H1 (cell line): ENCODE data around the gene RALGAPA1. TPM values are rescaled to one million over a fixed set of nuclear protein-coding genes. Genes with fewer than 3 reads are reported as not detected.

ENCODE experiments used
- CTCF ChIA-PET: fragments of 300-600 bp; sonication (Branson Sonifier 250); formaldehyde crosslinking; loops from one replicate; lab custom pipeline; 2021; ENCODE audit not compliant: partially characterized antibody; lab: Charles Lee
- POLR2A ChIA-PET: fragments of 300-600 bp; sonication (Branson Sonifier 250); formaldehyde crosslinking; loops from one replicate; lab custom pipeline; 2021; ENCODE audit warnings: inconsistent platforms; ENCODE audit not compliant: partially characterized antibody; lab: Charles Lee
- DNase-seq, 2 experiments: peaks; one replicate each; pipeline versions ENCODE4 v3.0.0 to v3.0.0-alpha.2; 2010 to 2022; ENCODE audit warnings: low spot score in 2 of 2, low read depth in 1 of 2, mixed read lengths in 1 of 2
- FAIRE-seq: peaks from 2 replicates; lab custom pipeline; 2011; peaks lifted over from hg19 to GRCh38; lab: Jason Lieb, UNC
- H2AFZ ChIP-seq: 2 replicates; pipeline ENCODE4 v1.8.1; 2012; ENCODE audit warnings: low read length, inconsistent platforms
- H2AK5ac ChIP-seq: 2 replicates; pipeline ENCODE4 v1.6.1; 2013; ENCODE audit warnings: low read depth, low read length
- H2BK120ac ChIP-seq: replicated peaks from 2 replicates; pipeline ENCODE3; 2013; ENCODE audit warnings: low read depth, low read length, inconsistent platforms
- H2BK12ac ChIP-seq: 2 replicates; pipeline ENCODE4 v1.6.1; 2013; ENCODE audit warnings: low read depth, low read length
- H2BK15ac ChIP-seq: 2 replicates; pipeline ENCODE4 v1.6.1; 2013; ENCODE audit warnings: low read length
- H2BK20ac ChIP-seq: 2 replicates; pipeline ENCODE4 v1.6.1; 2013; ENCODE audit warnings: low read length
- H2BK5ac ChIP-seq: 2 replicates; pipeline ENCODE4 v1.6.1; 2013; ENCODE audit warnings: low read depth, low read length
- H3K14ac ChIP-seq: 2 replicates; pipeline ENCODE4 v1.6.1; 2013; ENCODE audit warnings: inconsistent platforms; ENCODE audit not compliant: insufficient read length
- H3K18ac ChIP-seq: 2 replicates; pipeline ENCODE4 v1.6.1; 2013; ENCODE audit warnings: low read length; ENCODE audit errors: extremely low read depth
- H3K23ac ChIP-seq: 2 replicates; pipeline ENCODE4 v1.6.1; 2013; ENCODE audit warnings: inconsistent platforms; ENCODE audit not compliant: insufficient read length
- H3K23me2 ChIP-seq: 2 replicates; pipeline ENCODE4 v1.6.1; 2013; ENCODE audit warnings: low read depth, low read length
- H3K27ac ChIP-seq: 2 replicates; pipeline ENCODE4 v1.6.1; 2011; ENCODE audit warnings: low read depth, low read length, inconsistent platforms
- H3K27me3 ChIP-seq, 4 experiments: replicated peaks in 1 of 4; 1 replicate in 1 of 4; 2 replicates in 3 of 4; pipeline versions ENCODE4 v1.6.1 to v1.8.1; 2011 to 2013; ENCODE audit warnings: low read length in 3 of 4, mild to moderate bottlenecking in 3 of 4, inconsistent platforms in 2 of 4, mixed read lengths in 2 of 4, moderate library complexity in 1 of 4; ENCODE audit not compliant: control insufficient read depth in 3 of 4, insufficient read depth in 3 of 4; ENCODE audit errors: extremely low read depth in 1 of 4
- H3K36me3 ChIP-seq, 4 experiments: 2 replicates each; pipeline versions ENCODE4 v1.6.1 to v1.8.1; 2011 to 2013; ENCODE audit warnings: mild to moderate bottlenecking in 4 of 4, low read length in 3 of 4, moderate library complexity in 2 of 4, control low read depth in 1 of 4, inconsistent platforms in 1 of 4; ENCODE audit not compliant: insufficient read depth in 4 of 4, control insufficient read depth in 2 of 4
- H3K4ac ChIP-seq: replicated peaks from 2 replicates; pipeline ENCODE3; 2013; ENCODE audit warnings: low read length, low read depth, mixed read lengths, inconsistent platforms; ENCODE audit not compliant: insufficient read length
- H3K4me1 ChIP-seq, 4 experiments: replicated peaks in 1 of 4; 1 replicate in 1 of 4; 2 replicates in 3 of 4; pipeline versions ENCODE4 v1.6.1 to v1.8.1; 2011 to 2013; ENCODE audit warnings: low read length in 3 of 4, inconsistent platforms in 2 of 4, mixed read lengths in 1 of 4; ENCODE audit not compliant: insufficient read depth in 4 of 4, control insufficient read depth in 3 of 4
- H3K4me2 ChIP-seq, 2 experiments: 2 replicates each; pipeline versions ENCODE4 v1.6.1 to v1.8.1; 2011 to 2013; ENCODE audit warnings: low read depth in 2 of 2, low read length in 2 of 2, control low read depth in 1 of 2, inconsistent platforms in 1 of 2, mild to moderate bottlenecking in 1 of 2; ENCODE audit not compliant: insufficient read depth in 1 of 2
- H3K4me3 ChIP-seq, 4 experiments: fragments of 200-600, 300-600 bp in 1 of 4; sonication (generic), shearing (Covaris generic), sonication (Bioruptor Twin) in 1 of 4; 2 replicates each; pipeline versions ENCODE4 v1.5.1 to v1.8.1; 2011 to 2016; ENCODE audit warnings: low read length in 4 of 4, low read depth in 3 of 4, control low read depth in 2 of 4, inconsistent platforms in 2 of 4, mild to moderate bottlenecking in 2 of 4, mixed read lengths in 1 of 4, moderate library complexity in 1 of 4; ENCODE audit not compliant: insufficient read depth in 2 of 4; ENCODE audit errors: extremely low read depth in 1 of 4
- H3K56ac ChIP-seq: replicated peaks from 2 replicates; pipeline ENCODE3; 2013; ENCODE audit warnings: low read depth, mild to moderate bottlenecking, mixed read lengths, low read length, inconsistent platforms; ENCODE audit not compliant: insufficient read length
- H3K79me1 ChIP-seq: 2 replicates; pipeline ENCODE4 v1.6.1; 2013; ENCODE audit warnings: low read depth, low read length, control low read depth
- H3K79me2 ChIP-seq, 2 experiments: 2 replicates each; pipeline versions ENCODE4 v1.6.1 to v1.8.1; 2012 to 2013; ENCODE audit warnings: low read length in 2 of 2, mild to moderate bottlenecking in 2 of 2, inconsistent platforms in 1 of 2; ENCODE audit not compliant: insufficient read depth in 2 of 2, control insufficient read depth in 1 of 2
- H3K9ac ChIP-seq, 4 experiments: replicated peaks in 1 of 4; 1 replicate in 1 of 4; 2 replicates in 3 of 4; pipeline versions ENCODE4 v1.6.1 to v1.8.1; 2011 to 2013; ENCODE audit warnings: low read depth in 3 of 4, low read length in 3 of 4, control low read depth in 2 of 4, mild to moderate bottlenecking in 2 of 4, moderate library complexity in 2 of 4, inconsistent platforms in 1 of 4; ENCODE audit errors: extremely low read depth in 1 of 4
- H3K9me3 ChIP-seq, 2 experiments: 2 replicates each; pipeline versions ENCODE4 v1.6.1 to v1.8.1; 2012 to 2013; ENCODE audit warnings: mild to moderate bottlenecking in 2 of 2, moderate library complexity in 2 of 2, control low read depth in 1 of 2, inconsistent platforms in 1 of 2, low read depth in 1 of 2, low read length in 1 of 2, mixed read lengths in 1 of 2; ENCODE audit not compliant: insufficient read depth in 2 of 2
- H4K20me1 ChIP-seq, 2 experiments: replicated peaks in 1 of 2; 2 replicates each; pipeline versions ENCODE3 to v1.8.1; 2011 to 2013; ENCODE audit warnings: inconsistent platforms in 2 of 2, low read length in 2 of 2, mild to moderate bottlenecking in 1 of 2; ENCODE audit not compliant: insufficient read depth in 2 of 2, control insufficient read depth in 1 of 2
- H4K5ac ChIP-seq: 2 replicates; pipeline ENCODE4 v1.6.1; 2013; ENCODE audit warnings: low read length, low read depth, mixed read lengths, inconsistent platforms; ENCODE audit not compliant: insufficient read length
- H4K8ac ChIP-seq: 2 replicates; pipeline ENCODE4 v1.8.0; 2013; ENCODE audit warnings: mild to moderate bottlenecking, moderate library complexity, low read length, inconsistent platforms; ENCODE audit not compliant: insufficient read depth; ENCODE audit errors: extremely low read depth
- H4K91ac ChIP-seq: replicated peaks from 2 replicates; pipeline ENCODE3; 2013; ENCODE audit warnings: low read length, mixed read lengths, inconsistent platforms; ENCODE audit not compliant: insufficient read length
- ATF2 ChIP-seq: IDR thresholded peaks from 2 replicates; pipeline ENCODE4 v1.6.1; 2012; ENCODE audit warnings: low read length, inconsistent platforms
- CHD1 ChIP-seq: IDR thresholded peaks from 2 replicates; pipeline ENCODE4 v1.6.1; 2012; ENCODE audit warnings: low read depth, low read length, improper control_type of control experiment
- FOSL1 ChIP-seq: IDR thresholded peaks from 2 replicates; pipeline ENCODE4 v1.6.1; 2011; ENCODE audit warnings: mild to moderate bottlenecking, low read depth, low read length, moderate library complexity; ENCODE audit not compliant: insufficient read depth
- HDAC2 ChIP-seq, 2 experiments: fragments of 300-600 bp in 1 of 2; sonication (generic) in 1 of 2; IDR thresholded peaks; 2 replicates each; pipeline ENCODE4 v1.6.1; 2011 to 2012; ENCODE audit warnings: low read depth in 2 of 2, low read length in 2 of 2, mild to moderate bottlenecking in 2 of 2, moderate library complexity in 2 of 2, borderline replicate concordance in 1 of 2, inconsistent platforms in 1 of 2
- KDM4A ChIP-seq: IDR thresholded peaks from one replicate; pipeline ENCODE4 v1.7.1; 2012; ENCODE audit warnings: low read depth, mild to moderate bottlenecking, moderate library complexity, low read length, inconsistent platforms; ENCODE audit not compliant: severe bottlenecking
- POLR2A ChIP-seq, 2 experiments: IDR thresholded peaks; 1 replicate in 1 of 2; 2 replicates in 1 of 2; pipeline ENCODE4 v1.6.1; 2011; ENCODE audit warnings: low read depth in 2 of 2, low read length in 2 of 2, mild to moderate bottlenecking in 2 of 2; ENCODE audit errors: control extremely low read depth in 1 of 2
- POLR2AphosphoS5 ChIP-seq: IDR thresholded peaks from 2 replicates; pipeline ENCODE4 v1.6.1; 2011; ENCODE audit warnings: low read depth, low read length
- SRF ChIP-seq: IDR thresholded peaks from 2 replicates; pipeline ENCODE4 v1.6.1; 2011; ENCODE audit warnings: mild to moderate bottlenecking, low read depth, low read length, moderate library complexity
- TBP ChIP-seq: IDR thresholded peaks from 2 replicates; pipeline ENCODE4 v1.6.1; 2011; ENCODE audit warnings: low read depth, low read length, improper control_type of control experiment
- YY1 ChIP-seq: IDR thresholded peaks from 2 replicates; pipeline ENCODE4 v1.6.1; 2011; ENCODE audit warnings: low read depth, mild to moderate bottlenecking, low read length
- WGBS, 2 experiments: shearing (Covaris generic) in 1 of 2; methylation state at CpG; one replicate each; pipeline versions ENCODE4 v1.1.6 to v1.1.7; 2013 to 2015; ENCODE audit warnings: low lambda C conversion rate in 2 of 2, mixed read lengths in 2 of 2, inconsistent platforms in 1 of 2, low coverage in 1 of 2, missing lambda C conversion rate in 1 of 2; ENCODE audit not compliant: insufficient replicate concordance in 2 of 2, insufficient coverage in 1 of 2, insufficient read length in 1 of 2; ENCODE audit errors: extremely low coverage in 1 of 2, missing lambda C conversion rate in 1 of 2; 5-methylcytosine and 5-hydroxymethylcytosine counted together
- polyA plus RNA-seq, 7 experiments: library from polyadenylated mRNA; depleted of rRNA in 3 of 7; stranded (reverse) in 5 of 7; unstranded in 2 of 7; fragments of >200 nt in 5 of 7; fragments of 200-250 nt in 2 of 7; gene quantifications; 1 replicate in 5 of 7; 2 replicates in 1 of 7; 4 replicates in 1 of 7; pipeline versions ENCODE4 v1.2.1 to v1.2.3, GENCODE V29; 2011 to 2013; ENCODE audit warnings: missing spikeins in 2 of 7, mixed read lengths in 2 of 7
- total RNA-seq: library from RNA; stranded (reverse); fragmentation: NEBNext Ultra II Directional; extraction: Animal tissue kit (Norgen Biotek cat#: 25700); gene quantifications from 2 replicates; pipeline ENCODE4 v1.2.1, GENCODE V29; 2021
- TF ChIP-seq, protein P1 (sequence below): IDR thresholded peaks from 2 replicates; pipeline ENCODE4 v1.6.1; 2012; ENCODE audit warnings: inconsistent platforms
- TF ChIP-seq, protein P2 (sequence below): IDR thresholded peaks from 2 replicates; pipeline ENCODE4 v1.6.1; 2011; ENCODE audit warnings: low read length, improper control_type of control experiment

RALGAPA1 gene
- total and polyA plus RNA-seq, 2 of the 8 experiments (the other 6 are each of a cell fraction or from before 2014, with no cell fraction given): 4.2 to 26.7 TPM

GRCh38 chr14:35571598-35571997, 237.5 kb downstream of the RALGAPA1 start:
- H3K36me3 ChIP-seq: no peaks in the 10 kb centered on the region
- TF ChIP-seq CHD1 (no peak), SRF (no peak), ATF2 (no peak), TBP (no peak), YY1 (no peak), FOSL1 (no peak), POLR2AphosphoS5 (no peak), KDM4A (no peak), HDAC2 (IDR thresholded peaks at IDR 0.05; ENCODE audit: borderline replicate concordance in 1 of 2, low read depth in 2 of 2, low read length in 2 of 2) (no peak), POLR2A (IDR thresholded peaks at IDR 0.05; ENCODE audit: control extremely low read depth in 1 of 2, low read depth in 2 of 2, low read length in 2 of 2) (no peak)
- TF ChIP-seq, protein P1, sequence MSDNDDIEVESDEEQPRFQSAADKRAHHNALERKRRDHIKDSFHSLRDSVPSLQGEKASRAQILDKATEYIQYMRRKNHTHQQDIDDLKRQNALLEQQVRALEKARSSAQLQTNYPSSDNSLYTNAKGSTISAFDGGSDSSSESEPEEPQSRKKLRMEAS: no peak
- TF ChIP-seq, protein P2, sequence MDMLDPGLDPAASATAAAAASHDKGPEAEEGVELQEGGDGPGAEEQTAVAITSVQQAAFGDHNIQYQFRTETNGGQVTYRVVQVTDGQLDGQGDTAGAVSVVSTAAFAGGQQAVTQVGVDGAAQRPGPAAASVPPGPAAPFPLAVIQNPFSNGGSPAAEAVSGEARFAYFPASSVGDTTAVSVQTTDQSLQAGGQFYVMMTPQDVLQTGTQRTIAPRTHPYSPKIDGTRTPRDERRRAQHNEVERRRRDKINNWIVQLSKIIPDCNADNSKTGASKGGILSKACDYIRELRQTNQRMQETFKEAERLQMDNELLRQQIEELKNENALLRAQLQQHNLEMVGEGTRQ: no peak

More at GRCh38 chr14:35571598-35571997, 237.5 kb downstream of the RALGAPA1 start:
- Histone ChIP-seq H3K4me1 (no peaks in the 10 kb centered on the region), H2BK20ac (no peak overlapping the region), H2BK15ac (no peak overlapping the region), H3K79me2 (no peaks in the 10 kb centered on the region), H3K14ac (no peak overlapping the region), H3K9me3 (no peaks in the 10 kb centered on the region), H2BK12ac (no peak overlapping the region), H2AFZ (no peak overlapping the region), H4K5ac (no peak overlapping the region), H3K79me1 (no peaks in the 10 kb centered on the region), H3K4ac (no peak overlapping the region), H3K27me3 (no peaks in the 10 kb centered on the region), H4K91ac (no peak overlapping the region), H3K4me3 (no peak overlapping the region), H3K4me2 (no peak overlapping the region), H3K56ac (no peak overlapping the region), H3K27ac (no peak overlapping the region), H3K9ac (no peak overlapping the region), H2AK5ac (no peak overlapping the region), H3K23me2 (no peaks in the 10 kb centered on the region), H4K8ac (no peak overlapping the region), H3K23ac (no peak overlapping the region), H2BK5ac (no peak overlapping the region), H3K18ac (no peak overlapping the region), H2BK120ac (no peak overlapping the region), H4K20me1 (no peaks in the 10 kb centered on the region)
- ChIA-PET POLR2A (no interaction called here), CTCF (no interaction called here)
- DNase-seq: no peak
- WGBS, 2 experiments: 93% methylated on average over 7 of the region's 8 CpGs; no CpG with 5 or more reads in 1 of the 2 experiments
- no peak for FAIRE-seq
